WTC11 (cell line): ENCODE data around the gene GPR26.

Experiments
- JUN ChIP-seq: sonication (generic); formaldehyde crosslinking; IDR thresholded peaks from 2 replicates; pipeline ENCODE4 v1.8.0; 2023; ENCODE audit warnings: mild to moderate bottlenecking, missing genetic modification reagents
- NFYB ChIP-seq: sonication (generic); formaldehyde crosslinking; conservative IDR thresholded peaks from 2 replicates; pipeline ENCODE4 v1.8.0; 2022; ENCODE audit warnings: low read depth, missing genetic modification reagents
- TEAD4 ChIP-seq: sonication (generic); formaldehyde crosslinking; IDR thresholded peaks from 2 replicates; pipeline ENCODE4 v1.8.0; 2022; ENCODE audit warnings: mild to moderate bottlenecking, missing genetic modification reagents
- TP53 ChIP-seq: sonication (generic); formaldehyde crosslinking; IDR thresholded peaks from 2 replicates; pipeline ENCODE4 v1.8.1; 2023; ENCODE audit warnings: mild to moderate bottlenecking, missing genetic modification reagents
- ZNF219 ChIP-seq: sonication (generic); formaldehyde crosslinking; IDR thresholded peaks from 2 replicates; pipeline ENCODE4 v1.8.0; 2023; ENCODE audit warnings: missing genetic modification reagents, mild to moderate bottlenecking, borderline replicate concordance
- ZNF263 ChIP-seq: sonication (generic); formaldehyde crosslinking; IDR thresholded peaks from 2 replicates; pipeline ENCODE4 v1.8.1; 2022; ENCODE audit warnings: low read depth, mild to moderate bottlenecking, moderate library complexity, missing genetic modification reagents
- ZNF416 ChIP-seq: fragments of 250-450 bp; sonication (Bioruptor Pico); IDR thresholded peaks from 2 replicates; pipeline ENCODE4 v1.9.0; 2021; ENCODE audit warnings: mild to moderate bottlenecking, inconsistent platforms
- TF ChIP-seq, protein P1 (sequence below): fragments of 200-600 bp; IDR thresholded peaks from 2 replicates; pipeline ENCODE4 v1.8.0; 2022; ENCODE audit warnings: antibody characterized with exemption
- TF ChIP-seq, protein P2 (sequence below): sonication (generic); formaldehyde crosslinking; IDR thresholded peaks from 2 replicates; pipeline ENCODE4 v1.8.1; 2022; ENCODE audit warnings: low read depth, missing genetic modification reagents, borderline replicate concordance
- TF ChIP-seq, protein P3 (sequence below): sonication (generic); formaldehyde crosslinking; IDR thresholded peaks from 2 replicates; pipeline ENCODE4 v1.8.0; 2022; ENCODE audit warnings: mild to moderate bottlenecking, missing genetic modification reagents
- TF ChIP-seq, protein P4 (sequence below): sonication (generic); formaldehyde crosslinking; IDR thresholded peaks from 2 replicates; pipeline ENCODE4 v1.8.1; 2022; ENCODE audit warnings: low read depth, mild to moderate bottlenecking, moderate library complexity, missing genetic modification reagents, borderline replicate concordance
- TF ChIP-seq, protein P5 (sequence below): sonication (generic); formaldehyde crosslinking; IDR thresholded peaks from 2 replicates; pipeline ENCODE4 v1.8.1; 2023; ENCODE audit warnings: mild to moderate bottlenecking, missing genetic modification reagents, moderate library complexity
- TF ChIP-seq, protein P6 (sequence below): fragments of 250-450 bp; sonication (Bioruptor Pico); IDR thresholded peaks from 2 replicates; pipeline ENCODE4 v2.1.2; 2022; ENCODE audit warnings: mild to moderate bottlenecking, moderate library complexity

DNA sequence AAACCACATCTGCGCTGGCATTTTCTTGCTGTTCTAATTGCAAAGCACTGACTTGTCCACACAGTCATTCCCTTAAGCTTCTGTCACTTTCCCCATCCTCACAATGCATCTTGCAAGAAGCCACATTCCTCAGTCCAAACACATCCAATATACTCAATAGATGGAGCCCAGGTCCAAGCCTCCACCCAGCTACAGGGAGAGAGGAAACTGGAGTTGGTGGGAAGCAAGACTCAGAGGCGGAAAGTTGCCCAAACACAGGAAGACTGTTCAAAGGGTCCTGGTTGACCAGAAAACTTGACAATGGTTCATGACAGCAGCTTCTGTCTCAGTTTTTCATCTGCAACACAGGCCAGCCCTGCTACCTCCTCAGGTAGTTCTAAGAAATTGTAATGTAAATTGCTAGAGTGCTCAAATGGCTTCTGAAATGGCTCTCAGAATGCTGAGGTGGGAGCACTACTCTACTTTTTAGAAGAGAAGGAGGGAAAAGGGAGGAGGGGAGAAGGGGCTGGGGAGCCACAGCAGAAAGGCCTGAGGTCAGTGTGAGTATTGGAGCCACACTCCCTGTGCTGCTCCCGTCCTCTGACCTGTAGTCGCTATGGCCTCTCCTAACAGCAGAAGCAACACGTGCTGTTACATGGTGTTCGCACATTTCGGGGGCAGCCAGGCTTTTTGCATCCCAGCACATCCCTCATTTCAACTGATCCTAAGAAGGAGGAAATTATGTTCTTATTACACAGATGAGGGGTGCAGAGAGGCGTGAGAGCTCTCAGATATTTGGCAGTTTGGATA lies 46.9 kb upstream of the GPR26 start:
- TF ChIP-seq, protein P1, sequence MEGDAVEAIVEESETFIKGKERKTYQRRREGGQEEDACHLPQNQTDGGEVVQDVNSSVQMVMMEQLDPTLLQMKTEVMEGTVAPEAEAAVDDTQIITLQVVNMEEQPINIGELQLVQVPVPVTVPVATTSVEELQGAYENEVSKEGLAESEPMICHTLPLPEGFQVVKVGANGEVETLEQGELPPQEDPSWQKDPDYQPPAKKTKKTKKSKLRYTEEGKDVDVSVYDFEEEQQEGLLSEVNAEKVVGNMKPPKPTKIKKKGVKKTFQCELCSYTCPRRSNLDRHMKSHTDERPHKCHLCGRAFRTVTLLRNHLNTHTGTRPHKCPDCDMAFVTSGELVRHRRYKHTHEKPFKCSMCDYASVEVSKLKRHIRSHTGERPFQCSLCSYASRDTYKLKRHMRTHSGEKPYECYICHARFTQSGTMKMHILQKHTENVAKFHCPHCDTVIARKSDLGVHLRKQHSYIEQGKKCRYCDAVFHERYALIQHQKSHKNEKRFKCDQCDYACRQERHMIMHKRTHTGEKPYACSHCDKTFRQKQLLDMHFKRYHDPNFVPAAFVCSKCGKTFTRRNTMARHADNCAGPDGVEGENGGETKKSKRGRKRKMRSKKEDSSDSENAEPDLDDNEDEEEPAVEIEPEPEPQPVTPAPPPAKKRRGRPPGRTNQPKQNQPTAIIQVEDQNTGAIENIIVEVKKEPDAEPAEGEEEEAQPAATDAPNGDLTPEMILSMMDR: no peak
- no peak for TF ChIP-seq ZNF416 (CRISPR knock-in tag)
- TF ChIP-seq, protein P2, sequence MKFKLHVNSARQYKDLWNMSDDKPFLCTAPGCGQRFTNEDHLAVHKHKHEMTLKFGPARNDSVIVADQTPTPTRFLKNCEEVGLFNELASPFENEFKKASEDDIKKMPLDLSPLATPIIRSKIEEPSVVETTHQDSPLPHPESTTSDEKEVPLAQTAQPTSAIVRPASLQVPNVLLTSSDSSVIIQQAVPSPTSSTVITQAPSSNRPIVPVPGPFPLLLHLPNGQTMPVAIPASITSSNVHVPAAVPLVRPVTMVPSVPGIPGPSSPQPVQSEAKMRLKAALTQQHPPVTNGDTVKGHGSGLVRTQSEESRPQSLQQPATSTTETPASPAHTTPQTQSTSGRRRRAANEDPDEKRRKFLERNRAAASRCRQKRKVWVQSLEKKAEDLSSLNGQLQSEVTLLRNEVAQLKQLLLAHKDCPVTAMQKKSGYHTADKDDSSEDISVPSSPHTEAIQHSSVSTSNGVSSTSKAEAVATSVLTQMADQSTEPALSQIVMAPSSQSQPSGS: no peak
- no peak for TF ChIP-seq TP53 (CRISPR knock-in tag)
- TF ChIP-seq JUN (CRISPR knock-in tag): no peak
- TF ChIP-seq, protein P3, sequence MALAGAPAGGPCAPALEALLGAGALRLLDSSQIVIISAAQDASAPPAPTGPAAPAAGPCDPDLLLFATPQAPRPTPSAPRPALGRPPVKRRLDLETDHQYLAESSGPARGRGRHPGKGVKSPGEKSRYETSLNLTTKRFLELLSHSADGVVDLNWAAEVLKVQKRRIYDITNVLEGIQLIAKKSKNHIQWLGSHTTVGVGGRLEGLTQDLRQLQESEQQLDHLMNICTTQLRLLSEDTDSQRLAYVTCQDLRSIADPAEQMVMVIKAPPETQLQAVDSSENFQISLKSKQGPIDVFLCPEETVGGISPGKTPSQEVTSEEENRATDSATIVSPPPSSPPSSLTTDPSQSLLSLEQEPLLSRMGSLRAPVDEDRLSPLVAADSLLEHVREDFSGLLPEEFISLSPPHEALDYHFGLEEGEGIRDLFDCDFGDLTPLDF (CRISPR knock-in tag): no peak
- TF ChIP-seq NFYB (CRISPR knock-in tag): no peak
- TF ChIP-seq TEAD4: no peak
- TF ChIP-seq, protein P4, sequence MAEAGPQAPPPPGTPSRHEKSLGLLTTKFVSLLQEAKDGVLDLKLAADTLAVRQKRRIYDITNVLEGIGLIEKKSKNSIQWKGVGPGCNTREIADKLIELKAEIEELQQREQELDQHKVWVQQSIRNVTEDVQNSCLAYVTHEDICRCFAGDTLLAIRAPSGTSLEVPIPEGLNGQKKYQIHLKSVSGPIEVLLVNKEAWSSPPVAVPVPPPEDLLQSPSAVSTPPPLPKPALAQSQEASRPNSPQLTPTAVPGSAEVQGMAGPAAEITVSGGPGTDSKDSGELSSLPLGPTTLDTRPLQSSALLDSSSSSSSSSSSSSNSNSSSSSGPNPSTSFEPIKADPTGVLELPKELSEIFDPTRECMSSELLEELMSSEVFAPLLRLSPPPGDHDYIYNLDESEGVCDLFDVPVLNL (CRISPR knock-in tag): no peak
- TF ChIP-seq, protein P5, sequence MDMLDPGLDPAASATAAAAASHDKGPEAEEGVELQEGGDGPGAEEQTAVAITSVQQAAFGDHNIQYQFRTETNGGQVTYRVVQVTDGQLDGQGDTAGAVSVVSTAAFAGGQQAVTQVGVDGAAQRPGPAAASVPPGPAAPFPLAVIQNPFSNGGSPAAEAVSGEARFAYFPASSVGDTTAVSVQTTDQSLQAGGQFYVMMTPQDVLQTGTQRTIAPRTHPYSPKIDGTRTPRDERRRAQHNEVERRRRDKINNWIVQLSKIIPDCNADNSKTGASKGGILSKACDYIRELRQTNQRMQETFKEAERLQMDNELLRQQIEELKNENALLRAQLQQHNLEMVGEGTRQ (CRISPR knock-in tag): no peak
- TF ChIP-seq, protein P6, sequence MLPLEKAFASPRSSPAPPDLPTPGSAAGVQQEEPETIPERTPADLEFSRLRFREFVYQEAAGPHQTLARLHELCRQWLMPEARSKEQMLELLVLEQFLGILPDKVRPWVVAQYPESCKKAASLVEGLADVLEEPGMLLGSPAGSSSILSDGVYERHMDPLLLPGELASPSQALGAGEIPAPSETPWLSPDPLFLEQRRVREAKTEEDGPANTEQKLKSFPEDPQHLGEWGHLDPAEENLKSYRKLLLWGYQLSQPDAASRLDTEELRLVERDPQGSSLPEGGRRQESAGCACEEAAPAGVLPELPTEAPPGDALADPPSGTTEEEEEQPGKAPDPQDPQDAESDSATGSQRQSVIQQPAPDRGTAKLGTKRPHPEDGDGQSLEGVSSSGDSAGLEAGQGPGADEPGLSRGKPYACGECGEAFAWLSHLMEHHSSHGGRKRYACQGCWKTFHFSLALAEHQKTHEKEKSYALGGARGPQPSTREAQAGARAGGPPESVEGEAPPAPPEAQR: no peak
- TF ChIP-seq ZNF263 (CRISPR knock-in tag): no peak
- TF ChIP-seq ZNF219 (CRISPR knock-in tag): no peak
